GM23338 (cell line): Measurements from ENCODE around the gene SF3B2. TPM values are rescaled to one million over a fixed set of nuclear protein-coding genes. Genes with fewer than 3 reads are reported as not detected.

Experiments
- ATAC-seq: fragments of 200-7000 bp; cut with Tn5 transposase; 3 replicates; pipeline ENCODE4 v1.9.1; 2020
- DNase-seq: peaks from one replicate; pipeline ENCODE4 v3.0.0-alpha.2; 2015; ENCODE audit warnings: low spot score
- H2AFZ ChIP-seq: fragments of 200-600 bp; sonication (generic); 2 replicates; pipeline ENCODE4 v1.8.0; 2016; ENCODE audit warnings: antibody characterized with exemption, mild to moderate bottlenecking, moderate library complexity
- H3F3A ChIP-seq: fragments of 200-600 bp; sonication (generic); replicated peaks from 2 replicates; pipeline ENCODE4 v1.8.0; 2017; ENCODE audit warnings: antibody characterized with exemption, mixed run types, low read depth
- H3K27ac ChIP-seq: fragments of 200-600 bp; sonication (generic); 2 replicates; pipeline ENCODE4 v1.6.1; 2016; ENCODE audit warnings: low read depth
- H3K27me3 ChIP-seq: fragments of 200-600 bp; sonication (generic); 2 replicates; pipeline ENCODE4 v1.8.0; 2016; ENCODE audit warnings: mild to moderate bottlenecking, mixed run types, moderate library complexity; ENCODE audit not compliant: insufficient read depth
- H3K36me3 ChIP-seq: fragments of 200-600 bp; sonication (generic); 2 replicates; pipeline ENCODE4 v1.8.0; 2016; ENCODE audit warnings: mild to moderate bottlenecking; ENCODE audit not compliant: insufficient read depth
- H3K4me1 ChIP-seq: fragments of 200-600 bp; sonication (generic); 2 replicates; pipeline ENCODE4 v1.8.0; 2016; ENCODE audit warnings: mild to moderate bottlenecking, moderate library complexity; ENCODE audit not compliant: insufficient read depth
- H3K4me2 ChIP-seq: fragments of 200-600 bp; sonication (generic); 2 replicates; pipeline ENCODE4 v1.7.1; 2017; ENCODE audit warnings: mixed run types
- H3K4me3 ChIP-seq: fragments of 200-600 bp; sonication (generic); 2 replicates; pipeline ENCODE4 v1.6.1; 2016; ENCODE audit warnings: mixed run types
- H3K79me2 ChIP-seq: fragments of 200-600 bp; sonication (generic); replicated peaks from 2 replicates; pipeline ENCODE4 v1.8.0; 2017; ENCODE audit warnings: mild to moderate bottlenecking; ENCODE audit not compliant: insufficient read depth
- H3K9me2 ChIP-seq: fragments of 200-600 bp; sonication (generic); 2 replicates; pipeline ENCODE4 v1.8.0; 2017; ENCODE audit not compliant: insufficient read depth
- H4K20me1 ChIP-seq: fragments of 200-600 bp; sonication (generic); replicated peaks from 2 replicates; pipeline ENCODE4 v1.8.0; 2017; ENCODE audit warnings: mild to moderate bottlenecking; ENCODE audit not compliant: insufficient read depth
- H3K27ac Mint-ChIP-seq: 2 replicates; pipeline ENCODE4 v1.8.0; 2020; ENCODE audit warnings: inconsistent platforms, mild to moderate bottlenecking, moderate library complexity, mixed read lengths
- H3K27me3 Mint-ChIP-seq: 3 replicates; pipeline ENCODE4 v1.8.0; 2022; ENCODE audit warnings: low read depth, mild to moderate bottlenecking, moderate library complexity, mixed read lengths, inconsistent platforms; ENCODE audit not compliant: insufficient read depth, poor library complexity
- H3K36me3 Mint-ChIP-seq: 3 replicates; pipeline ENCODE4 v1.8.0; 2021; ENCODE audit warnings: low read depth, mild to moderate bottlenecking, inconsistent platforms, moderate library complexity, mixed read lengths
- H3K4me1 Mint-ChIP-seq: 3 replicates; pipeline ENCODE4 v1.8.0; 2020; ENCODE audit warnings: mild to moderate bottlenecking, inconsistent platforms, mixed read lengths
- H3K4me3 Mint-ChIP-seq: 3 replicates; pipeline ENCODE4 v1.8.0; 2021; ENCODE audit warnings: moderate library complexity, mild to moderate bottlenecking, inconsistent platforms, mixed read lengths
- H3K9me3 Mint-ChIP-seq: 3 replicates; pipeline ENCODE4 v1.8.0; 2020; ENCODE audit warnings: moderate library complexity, mild to moderate bottlenecking, inconsistent platforms, mixed read lengths
- CREB1 ChIP-seq: fragments of 250-450 bp; sonication (Bioruptor Pico); IDR thresholded peaks from 2 replicates; pipeline ENCODE4 v1.5.0; 2020; ENCODE audit warnings: low read depth, mild to moderate bottlenecking, moderate library complexity
- EZH2phosphoT487 ChIP-seq: fragments of 200-600 bp; sonication (generic); IDR thresholded peaks from one replicate; pipeline ENCODE4 v1.8.1; 2018; ENCODE audit warnings: antibody characterized with exemption; ENCODE audit not compliant: unreplicated experiment
- POLR2AphosphoS5 ChIP-seq: IDR thresholded peaks from 2 replicates; pipeline ENCODE4 v1.6.1; 2016; ENCODE audit warnings: antibody characterized with exemption, low read depth
- ZNF114 ChIP-seq: fragments of 250-450 bp; sonication (Bioruptor Pico); IDR thresholded peaks from 2 replicates; pipeline ENCODE4 v1.5.0; 2020; ENCODE audit warnings: mild to moderate bottlenecking, moderate library complexity
- ZNF331 ChIP-seq: fragments of 250-450 bp; sonication (Bioruptor Pico); IDR thresholded peaks from 2 replicates; pipeline ENCODE4 v1.5.0; 2020; ENCODE audit warnings: low read depth, mild to moderate bottlenecking, moderate library complexity
- ZNF462 ChIP-seq: fragments of 250-450 bp; sonication (Bioruptor Pico); IDR thresholded peaks from 2 replicates; pipeline ENCODE4 v1.5.0; 2020; ENCODE audit warnings: mild to moderate bottlenecking, moderate library complexity
- polyA plus RNA-seq: library from polyadenylated mRNA; unstranded; fragments of >200 nt; fragmentation: Nextera tagmentation; extraction: Ambion mirVana; gene quantifications from 2 replicates; pipeline ENCODE4 v1.2.1, GENCODE V29; 2016
- total RNA-seq: library from RNA; depleted of rRNA; stranded (reverse); fragments of >200 nt; shearing (Covaris generic); gene quantifications from 2 replicates; pipeline ENCODE4 v1.2.3, GENCODE V29; 2014

The SF3B2 gene
- total and polyA plus RNA-seq, 2 experiments from 2014 or later: 173 to 180 TPM

GRCh38 chr11:66069715-66070603 is 17.8 kb downstream of the SF3B2 start, which contains the start of gene PACS1:
TSS of gene PACS1 (plus strand) at chr11:66070272. CDS start at chr11:66070487, 215 bp downstream.
- H3K27ac Mint-ChIP-seq: peak within 1 kb of the TSS; percentile 84
- TF ChIP-seq ZNF331 (CRISPR knock-in tag) (no peak), ZNF462 (CRISPR knock-in tag) (no peak), POLR2AphosphoS5 (peak; percentile 37; the same call in 1 of the 2 replicates), ZNF114 (CRISPR knock-in tag) (no peak), CREB1 (CRISPR knock-in tag) (no peak), EZH2phosphoT487 (no peak)

More at GRCh38 chr11:66069715-66070603, 17.8 kb downstream of the SF3B2 start, which contains the start of gene PACS1:
- Histone ChIP-seq H2AFZ (peak within 1 kb of the TSS; percentile 86), H3K27me3 (no peaks in the 10 kb centered on the region), H3K4me1 (peaks cover 25% of the 10 kb centered on the region), H3K4me3 (peak within 1 kb of the TSS; percentile 90), H3K27ac (peak within 1 kb of the TSS; percentile 97), H3K9me2 (no peaks in the 10 kb centered on the region), H3F3A (peaks cover 33% of the 10 kb centered on the region), H3K79me2 (peaks cover 29% of the 10 kb centered on the region), H4K20me1 (peaks cover 11% of the 10 kb centered on the region; the same call in 1 of the 2 replicates), H3K4me2 (peak within 1 kb of the TSS; percentile 98), H3K36me3 (peaks cover 22% of the 10 kb centered on the region)
- peaks cover 27% of the 10 kb centered on the region for H3K4me1 Mint-ChIP-seq
- peak; percentile 54 for DNase-seq
- no peaks in the 10 kb centered on the region; the same call in 2 of the 3 replicates for H3K9me3 Mint-ChIP-seq
- H3K4me3 Mint-ChIP-seq: peak within 1 kb of the TSS; percentile 85
- H3K27me3 Mint-ChIP-seq: peaks cover 14% of the 10 kb centered on the region
- ATAC-seq: peak; percentile 62
- H3K36me3 Mint-ChIP-seq: peaks cover 48% of the 10 kb centered on the region
